Esophagus squamous epithelium (tissue), 5 donors: Measurements from ENCODE around the gene RTL10. TPM values are rescaled to one million over a fixed set of nuclear protein-coding genes. Genes with fewer than 3 reads are reported as not detected.
A peak's percentile ranks its signal among the peaks of the same experiment; 100 is the strongest.

ENCODE experiments used
- DNase-seq: peaks from one replicate; lab custom pipeline; 2025; lab: John Stamatoyannopoulos, UW
- H3K27ac ChIP-seq, 4 donors: fragments of 200-600 bp; sonication (generic); one replicate each; pipeline ENCODE4 v1.5.1; 2016 to 2019; ENCODE audit warnings: mild to moderate bottlenecking in 1 of 4
- H3K27me3 ChIP-seq, 4 donors: fragments of 200-600 bp; sonication (generic); 1 replicate in 3 of 4; 2 replicates in 1 of 4; pipeline versions ENCODE4 v1.5.1 to v1.6.0; 2017 to 2021; ENCODE audit warnings: antibody characterized with exemption in 1 of 4
- H3K36me3 ChIP-seq, 3 donors: fragments of 200-600 bp; sonication (generic); one replicate each; pipeline ENCODE4 v1.5.1; 2016 to 2019
- H3K4me1 ChIP-seq, 3 donors: fragments of 200-600 bp; sonication (generic); one replicate each; pipeline ENCODE4 v1.5.1; 2017 to 2019
- H3K4me3 ChIP-seq, 4 donors: fragments of 200-600 bp; sonication (generic); 1 replicate in 3 of 4; 2 replicates in 1 of 4; pipeline ENCODE4 v1.5.1; 2016 to 2019; ENCODE audit warnings: mild to moderate bottlenecking in 2 of 4, moderate library complexity in 1 of 4
- H3K9me3 ChIP-seq, 3 donors: fragments of 200-600 bp; sonication (generic); one replicate each; pipeline ENCODE4 v1.5.1; 2016 to 2019
- CTCF ChIP-seq, 6 experiments: fragments of 450-650 bp in 4 of 6; fragments of 200-600 bp in 2 of 6; sonication (generic) in 2 of 6; IDR thresholded peaks; one replicate each; pipeline ENCODE4 v1.5.1; 2016 to 2019; ENCODE audit warnings: antibody characterized with exemption in 6 of 6, mild to moderate bottlenecking in 4 of 6, moderate library complexity in 4 of 6
- POLR2A ChIP-seq, 4 donors: fragments of 450-650 bp; IDR thresholded peaks; one replicate each; pipeline ENCODE4 v1.6.1; 2017; ENCODE audit warnings: antibody characterized with exemption in 4 of 4, mild to moderate bottlenecking in 4 of 4, moderate library complexity in 3 of 4
- WGBS, 2 donors: methylation state at CpG; one replicate each; pipeline ENCODE4 v1.1.5; 2018; 5-methylcytosine and 5-hydroxymethylcytosine counted together
- intact Hi-C: fragments of 100-400 bp; cut with DNase I; formaldehyde crosslinking; loops from one replicate; pipeline ENCODE4 v1.15.0; 2022
- total RNA-seq, 4 donors: library from RNA; depleted of rRNA; stranded (reverse); fragments of >200 nt; gene quantifications; one replicate each; pipeline ENCODE4 v1.1.0, GENCODE V29; 2016
- donor health status: DM: yes; HTN: yes; CAD: no.

The RTL10 gene
- total RNA-seq, 4 donors from 2014 or later = 9.4 to 18.2 (median 11.4) TPM

- Histone ChIP-seq H3K9me3 (no peaks in the 10 kb centered on the region), H3K4me3 (no peak overlapping the region), H3K27me3 (no peaks in the 10 kb centered on the region), H3K4me1 (peaks cover 41 to 86% (median 51%) of the 10 kb centered on the region in 3 donors), H3K27ac (peak overlapping the region; percentile 60 to 81 (median 68)), H3K36me3 (peaks cover 10 to 35% (median 10%) of the 10 kb centered on the region in 3 donors)
- 71 to 76% methylated on average over 7 to 9 of the region's 9 CpGs for WGBS, 2 donors
- TF ChIP-seq POLR2A (IDR thresholded peaks at IDR 0.05) = no peak
- TF ChIP-seq CTCF (IDR thresholded peaks at IDR 0.05) = no peak
- no peak for DNase-seq
- intact Hi-C loops = no loop called here
These were observed 3.9 kb downstream of the RTL10 start for GRCh38 chr22:19850763-19851109.

- DNase-seq = no peak
- Histone ChIP-seq H3K4me1 (peaks cover 35 to 86% (median 49%) of the 10 kb centered on the region in 3 donors), H3K4me3 (no peak overlapping the region), H3K27ac (peak overlapping the region; percentile 60 to 81 (median 68)), H3K9me3 (no peaks in the 10 kb centered on the region), H3K36me3 (peaks cover 10 to 35% (median 10%) of the 10 kb centered on the region in 3 donors), H3K27me3 (no peaks in the 10 kb centered on the region)
- intact Hi-C loops = no loop called here
- TF ChIP-seq POLR2A (IDR thresholded peaks at IDR 0.05) = no peak
- TF ChIP-seq CTCF (IDR thresholded peaks at IDR 0.05) = no peak
- WGBS, 2 donors = 57 to 63% methylated on average over 8 to 9 of the region's 9 CpGs
These were observed 4.6 kb downstream of the RTL10 start for GRCh38 chr22:19849835-19850762.

- no peak for DNase-seq
- no peak overlapping the region for H3K4me3 ChIP-seq
- 45 to 55% methylated on average over 4 to 7 of the region's 7 CpGs for WGBS, 2 donors
These were observed 6.1 kb downstream of the RTL10 start for GRCh38 chr22:19848298-19849224.

DNA sequence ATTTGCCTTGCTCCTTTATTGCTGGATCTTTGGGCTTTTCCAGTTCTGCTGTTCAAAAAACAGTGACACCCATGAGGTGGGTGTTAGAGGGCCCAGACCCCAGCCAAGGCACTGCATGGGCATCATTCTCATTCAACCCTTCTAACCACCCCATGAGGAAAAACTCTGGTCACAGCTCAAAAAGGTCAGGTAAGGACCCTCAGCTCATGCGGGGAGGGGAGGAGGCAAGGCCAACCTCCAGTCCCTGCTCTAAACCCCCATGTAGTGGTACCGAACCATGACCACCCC, 7.4 kb downstream of the RTL10 start:
- peaks cover 35 to 91% (median 56%) of the 10 kb centered on the region in 3 donors for H3K4me1 ChIP-seq

More at GRCh38 chr22:19848298-19849224, 6.1 kb downstream of the RTL10 start:
- Histone ChIP-seq H3K4me1 (peaks cover 45 to 91% (median 62%) of the 10 kb centered on the region in 3 donors), H3K36me3 (peaks cover 10 to 35% (median 10%) of the 10 kb centered on the region in 3 donors), H3K27ac (peak overlapping the region; percentile 11 to 81 (median 66)), H3K9me3 (no peaks in the 10 kb centered on the region), H3K27me3 (no peaks in the 10 kb centered on the region)
- no peak for TF ChIP-seq CTCF (IDR thresholded peaks at IDR 0.05)
- no peak for TF ChIP-seq POLR2A (IDR thresholded peaks at IDR 0.05)
- intact Hi-C loops = no loop called here

More for the DNA sequence above, 7.4 kb downstream of the RTL10 start:
- no peak for DNase-seq
- Histone ChIP-seq H3K27ac (no peak overlapping the region), H3K9me3 (no peaks in the 10 kb centered on the region), H3K4me3 (no peak overlapping the region), H3K27me3 (no peaks in the 10 kb centered on the region), H3K36me3 (peaks cover 10 to 33% (median 10%) of the 10 kb centered on the region in 3 donors)
- WGBS, 2 donors = 100% methylated on average over 1 of the region's 2 CpGs; no CpG with 5 or more reads in 1 of the 2 donors
- TF ChIP-seq CTCF (IDR thresholded peaks at IDR 0.05) = no peak
- no peak for TF ChIP-seq POLR2A (IDR thresholded peaks at IDR 0.05)
- intact Hi-C loops = no loop called here
